Erythroblast (primary cell): ENCODE results near the gene HNRNPLL.
A peak's percentile ranks its signal among the peaks of the same experiment; 100 is the strongest.

Experiments used
- GATA1 ChIP-seq: IDR thresholded peaks from 2 replicates; pipeline ENCODE4 v1.6.1; 2011; ENCODE audit warnings: low read depth, mild to moderate bottlenecking, control low read depth, low read length, moderate library complexity
- POLR2A ChIP-seq: IDR thresholded peaks from 2 replicates; pipeline ENCODE4 v1.6.1; 2011; ENCODE audit warnings: mild to moderate bottlenecking, low read length

DNA sequence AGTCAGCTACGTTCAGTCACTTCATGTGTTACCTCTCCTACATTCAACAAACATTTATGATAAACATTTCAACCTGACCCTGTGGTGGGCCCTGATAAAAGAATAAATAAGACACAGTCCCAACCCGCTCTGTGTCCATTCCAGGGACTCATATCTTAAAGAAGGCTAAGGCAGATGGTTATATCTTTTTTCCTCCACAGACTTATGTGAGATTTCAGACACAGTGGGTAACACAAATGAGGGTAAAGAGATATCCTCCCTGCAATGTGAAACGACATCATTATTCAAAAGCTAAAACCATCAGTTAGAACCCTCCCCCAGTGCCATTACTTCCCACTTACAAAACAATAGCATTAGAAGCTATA is 11.1 kb upstream of the HNRNPLL start:
- TF ChIP-seq POLR2A (peak; percentile 17), GATA1 (no peak)
